ENCODE data around the gene PSMD1.

PSMD1 gene

GRCh38 chr2:231207734-231208133 is 151.1 kb downstream of the PSMD1 start:
- Histone ChIP-seq H3K56ac (ENCODE audit: low read length) (no peak overlapping the region), H2BK5ac (ENCODE audit: low read length) (no peak overlapping the region), H2BK15ac (replicated peaks; ENCODE audit: low read depth) (no peak overlapping the region), H3K4me3 (ENCODE audit: low read length) (no peak overlapping the region), H3K79me1 (ENCODE audit: low read length) (peaks cover 9% of the 10 kb centered on the region), H3K23ac (ENCODE audit: low read length) (no peak overlapping the region), H3K4me1 (ENCODE audit: control insufficient read depth, low read depth, low read length) (no peaks in the 10 kb centered on the region), H2AK5ac (ENCODE audit: low read length) (no peak overlapping the region), H2BK120ac (ENCODE audit: low read depth, low read length) (no peak overlapping the region), H3K18ac (ENCODE audit: low read length) (no peak overlapping the region), H3K27me3 (ENCODE audit: insufficient read depth, low read length, poor library complexity) (no peaks in the 10 kb centered on the region), H3K4ac (ENCODE audit: low read depth, low read length) (no peak overlapping the region), H4K5ac (ENCODE audit: low read length) (no peak overlapping the region), H3K36me3 (ENCODE audit: control insufficient read depth, insufficient read depth, low read length) (peaks cover 2% of the 10 kb centered on the region), H3K4me2 (ENCODE audit: low read length) (no peak overlapping the region), H3K9ac (ENCODE audit: low read length) (no peak overlapping the region), H4K8ac (ENCODE audit: low read depth, low read length) (no peak overlapping the region), H3K79me2 (ENCODE audit: control insufficient read depth, insufficient read depth, low read length) (no peaks in the 10 kb centered on the region), H3K27ac (ENCODE audit: low read depth, low read length) (no peak overlapping the region)
- no CpG with 5 or more reads among the region's 4 CpGs for WGBS (ENCODE audit: extremely low coverage, insufficient coverage, low lambda C conversion rate)
- DNase-seq = no peak

GRCh38 chr2:231210782-231211181 is 154.1 kb downstream of the PSMD1 start:
- Histone ChIP-seq H2BK5ac (ENCODE audit: low read length) (no peak overlapping the region), H3K79me1 (ENCODE audit: low read length) (peaks cover under 1% of the 10 kb centered on the region), H3K4me1 (ENCODE audit: control insufficient read depth, low read depth, low read length) (no peaks in the 10 kb centered on the region), H4K5ac (ENCODE audit: low read length) (no peak overlapping the region), H3K4me2 (ENCODE audit: low read length) (no peak overlapping the region), H3K27me3 (ENCODE audit: insufficient read depth, low read length, poor library complexity) (no peaks in the 10 kb centered on the region), H3K4me3 (ENCODE audit: low read length) (no peak overlapping the region), H2AK5ac (ENCODE audit: low read length) (no peak overlapping the region), H3K56ac (ENCODE audit: low read length) (no peak overlapping the region), H3K79me2 (ENCODE audit: control insufficient read depth, insufficient read depth, low read length) (no peaks in the 10 kb centered on the region), H3K36me3 (ENCODE audit: control insufficient read depth, insufficient read depth, low read length) (peaks cover 2% of the 10 kb centered on the region), H3K9ac (ENCODE audit: low read length) (no peak overlapping the region), H3K27ac (ENCODE audit: low read depth, low read length) (no peak overlapping the region), H4K8ac (ENCODE audit: low read depth, low read length) (no peak overlapping the region), H3K23ac (ENCODE audit: low read length) (no peak overlapping the region), H3K4ac (ENCODE audit: low read depth, low read length) (no peak overlapping the region), H2BK15ac (replicated peaks; ENCODE audit: low read depth) (no peak overlapping the region), H2BK120ac (ENCODE audit: low read depth, low read length) (no peak overlapping the region), H3K18ac (ENCODE audit: low read length) (no peak overlapping the region)
- no peak for DNase-seq
- no CpG with 5 or more reads among the region's 3 CpGs for WGBS (ENCODE audit: extremely low coverage, insufficient coverage, low lambda C conversion rate)

- H2BK15ac ChIP-seq (replicated peaks; ENCODE audit: low read depth) = no peak overlapping the region
- H2BK5ac ChIP-seq (ENCODE audit: low read length) = no peak overlapping the region
- no peak overlapping the region for H3K4me2 ChIP-seq (ENCODE audit: low read length)
- no peaks in the 10 kb centered on the region for H3K79me2 ChIP-seq (ENCODE audit: control insufficient read depth, insufficient read depth, low read length)
- no peak overlapping the region for H3K4me3 ChIP-seq (ENCODE audit: low read length)
- no peak overlapping the region for H4K8ac ChIP-seq (ENCODE audit: low read depth, low read length)
- H2BK120ac ChIP-seq (ENCODE audit: low read depth, low read length) = no peak overlapping the region
- H3K4me1 ChIP-seq (ENCODE audit: control insufficient read depth, low read depth, low read length) = no peaks in the 10 kb centered on the region
- no CpG with 5 or more reads among the region's 2 CpGs for WGBS (ENCODE audit: extremely low coverage, insufficient coverage, low lambda C conversion rate)
- DNase-seq = no peak
- no peak overlapping the region for H3K9ac ChIP-seq (ENCODE audit: low read length)
- no peak overlapping the region for H3K4ac ChIP-seq (ENCODE audit: low read depth, low read length)
- no peak overlapping the region for H3K56ac ChIP-seq (ENCODE audit: low read length)
- H3K36me3 ChIP-seq (ENCODE audit: control insufficient read depth, insufficient read depth, low read length) = peaks cover 2% of the 10 kb centered on the region
- H3K27me3 ChIP-seq (ENCODE audit: insufficient read depth, low read length, poor library complexity) = no peaks in the 10 kb centered on the region
- H3K27ac ChIP-seq (ENCODE audit: low read depth, low read length) = no peak overlapping the region
- H3K79me1 ChIP-seq (ENCODE audit: low read length) = no peaks in the 10 kb centered on the region
- H3K18ac ChIP-seq (ENCODE audit: low read length) = no peak overlapping the region
- H4K5ac ChIP-seq (ENCODE audit: low read length) = no peak overlapping the region
- no peak overlapping the region for H3K23ac ChIP-seq (ENCODE audit: low read length)
- no peak overlapping the region for H2AK5ac ChIP-seq (ENCODE audit: low read length)
Observed at GRCh38 chr2:231211486-231211885, 154.8 kb downstream of the PSMD1 start.

GRCh38 chr2:231212329-231212845 is 155.7 kb downstream of the PSMD1 start:
- WGBS (ENCODE audit: extremely low coverage, insufficient coverage, low lambda C conversion rate) = no CpG with 5 or more reads among the region's 6 CpGs
- H4K8ac ChIP-seq (ENCODE audit: low read depth, low read length) = no peak overlapping the region
- no peak overlapping the region for H3K4me3 ChIP-seq (ENCODE audit: low read length)
- H3K79me2 ChIP-seq (ENCODE audit: control insufficient read depth, insufficient read depth, low read length) = no peaks in the 10 kb centered on the region
- no peak overlapping the region for H2BK120ac ChIP-seq (ENCODE audit: low read depth, low read length)
- no peak overlapping the region for H4K5ac ChIP-seq (ENCODE audit: low read length)
- no peak overlapping the region for H3K4me2 ChIP-seq (ENCODE audit: low read length)
- peaks cover 2% of the 10 kb centered on the region for H3K36me3 ChIP-seq (ENCODE audit: control insufficient read depth, insufficient read depth, low read length)
- no peaks in the 10 kb centered on the region for H3K27me3 ChIP-seq (ENCODE audit: insufficient read depth, low read length, poor library complexity)
- H3K56ac ChIP-seq (ENCODE audit: low read length) = no peak overlapping the region
- no peak overlapping the region for H2BK5ac ChIP-seq (ENCODE audit: low read length)
- H3K4ac ChIP-seq (ENCODE audit: low read depth, low read length) = no peak overlapping the region
- H3K4me1 ChIP-seq (ENCODE audit: control insufficient read depth, low read depth, low read length) = no peaks in the 10 kb centered on the region
- H3K18ac ChIP-seq (ENCODE audit: low read length) = no peak overlapping the region
- H2AK5ac ChIP-seq (ENCODE audit: low read length) = no peak overlapping the region
- no peak overlapping the region for H3K27ac ChIP-seq (ENCODE audit: low read depth, low read length)
- no peak overlapping the region for H3K9ac ChIP-seq (ENCODE audit: low read length)
- no peaks in the 10 kb centered on the region for H3K79me1 ChIP-seq (ENCODE audit: low read length)
- H2BK15ac ChIP-seq (replicated peaks; ENCODE audit: low read depth) = no peak overlapping the region
- DNase-seq = no peak
- no peak overlapping the region for H3K23ac ChIP-seq (ENCODE audit: low read length)

- Histone ChIP-seq H3K79me1 (ENCODE audit: low read length) (no peaks in the 10 kb centered on the region), H3K27ac (ENCODE audit: low read depth, low read length) (no peak overlapping the region), H3K56ac (ENCODE audit: low read length) (no peak overlapping the region), H3K4ac (ENCODE audit: low read depth, low read length) (no peak overlapping the region), H2BK5ac (ENCODE audit: low read length) (no peak overlapping the region), H3K18ac (ENCODE audit: low read length) (no peak overlapping the region), H3K36me3 (ENCODE audit: control insufficient read depth, insufficient read depth, low read length) (peaks cover 2% of the 10 kb centered on the region), H3K27me3 (ENCODE audit: insufficient read depth, low read length, poor library complexity) (no peaks in the 10 kb centered on the region), H4K8ac (ENCODE audit: low read depth, low read length) (no peak overlapping the region), H2AK5ac (ENCODE audit: low read length) (no peak overlapping the region), H2BK120ac (ENCODE audit: low read depth, low read length) (no peak overlapping the region), H4K5ac (ENCODE audit: low read length) (no peak overlapping the region), H3K9ac (ENCODE audit: low read length) (no peak overlapping the region), H3K4me2 (ENCODE audit: low read length) (no peak overlapping the region), H3K23ac (ENCODE audit: low read length) (no peak overlapping the region), H2BK15ac (replicated peaks; ENCODE audit: low read depth) (no peak overlapping the region), H3K79me2 (ENCODE audit: control insufficient read depth, insufficient read depth, low read length) (no peaks in the 10 kb centered on the region), H3K4me1 (ENCODE audit: control insufficient read depth, low read depth, low read length) (no peaks in the 10 kb centered on the region), H3K4me3 (ENCODE audit: low read length) (no peak overlapping the region)
- DNase-seq = no peak
- no CpG with 5 or more reads among the region's 6 CpGs for WGBS (ENCODE audit: extremely low coverage, insufficient coverage, low lambda C conversion rate)
Observed at GRCh38 chr2:231213931-231214642, 157.4 kb downstream of the PSMD1 start.

GRCh38 chr2:231218366-231218765 is 161.7 kb downstream of the PSMD1 start:
- no peaks in the 10 kb centered on the region for H3K79me2 ChIP-seq (ENCODE audit: control insufficient read depth, insufficient read depth, low read length)
- no peak overlapping the region for H2BK15ac ChIP-seq (replicated peaks; ENCODE audit: low read depth)
- no peak for DNase-seq
- WGBS (ENCODE audit: extremely low coverage, insufficient coverage, low lambda C conversion rate) = no CpG with 5 or more reads among the region's 3 CpGs
- no peak overlapping the region for H3K56ac ChIP-seq (ENCODE audit: low read length)
- H4K8ac ChIP-seq (ENCODE audit: low read depth, low read length) = no peak overlapping the region
- H3K4me3 ChIP-seq (ENCODE audit: low read length) = no peak overlapping the region
- H3K23ac ChIP-seq (ENCODE audit: low read length) = no peak overlapping the region
- H3K4ac ChIP-seq (ENCODE audit: low read depth, low read length) = no peak overlapping the region
- no peaks in the 10 kb centered on the region for H3K4me1 ChIP-seq (ENCODE audit: control insufficient read depth, low read depth, low read length)
- H2BK5ac ChIP-seq (ENCODE audit: low read length) = no peak overlapping the region
- H2AK5ac ChIP-seq (ENCODE audit: low read length) = no peak overlapping the region
- peaks cover 1% of the 10 kb centered on the region for H3K36me3 ChIP-seq (ENCODE audit: control insufficient read depth, insufficient read depth, low read length)
- H3K18ac ChIP-seq (ENCODE audit: low read length) = no peak overlapping the region
- no peaks in the 10 kb centered on the region for H3K27me3 ChIP-seq (ENCODE audit: insufficient read depth, low read length, poor library complexity)
- H4K5ac ChIP-seq (ENCODE audit: low read length) = no peak overlapping the region
- H3K79me1 ChIP-seq (ENCODE audit: low read length) = no peaks in the 10 kb centered on the region
- no peak overlapping the region for H3K9ac ChIP-seq (ENCODE audit: low read length)
- H2BK120ac ChIP-seq (ENCODE audit: low read depth, low read length) = no peak overlapping the region
- H3K4me2 ChIP-seq (ENCODE audit: low read length) = no peak overlapping the region
- H3K27ac ChIP-seq (ENCODE audit: low read depth, low read length) = no peak overlapping the region
